ENCODE measurements around the gene ALPG.
"Not testable (repeated sequence)": the region's sequence is repeated elsewhere in the genome, so short reads cannot be mapped to it uniquely, and the experiment has no call there.

The ALPG gene

GRCh38 chr2:232369126-232369951, 37.3 kb upstream of the ALPG start:
- Histone ChIP-seq H3K27me3 (ENCODE audit: insufficient read depth, poor library complexity, severe bottlenecking) (no peaks in the 10 kb centered on the region), H3K4me1 (ENCODE audit: insufficient read depth, poor library complexity, severe bottlenecking) (no peaks in the 10 kb centered on the region), H3K36me3 (ENCODE audit: low read depth) (no peaks in the 10 kb centered on the region), H3K9me3 (ENCODE audit: severe bottlenecking) (no peaks in the 10 kb centered on the region), H3K4me3 (ENCODE audit: severe bottlenecking) (no peak overlapping the region), H3K27ac (ENCODE audit: poor library complexity, severe bottlenecking) (no peak overlapping the region)
- no peak for TF ChIP-seq CTCF (IDR thresholded peaks at IDR 0.05; ENCODE audit: poor library complexity, severe bottlenecking)
- DNase-seq (ENCODE audit: low spot score) (peak; percentile 35), ATAC-seq (ENCODE audit: low read depth) (no peak)

DNA sequence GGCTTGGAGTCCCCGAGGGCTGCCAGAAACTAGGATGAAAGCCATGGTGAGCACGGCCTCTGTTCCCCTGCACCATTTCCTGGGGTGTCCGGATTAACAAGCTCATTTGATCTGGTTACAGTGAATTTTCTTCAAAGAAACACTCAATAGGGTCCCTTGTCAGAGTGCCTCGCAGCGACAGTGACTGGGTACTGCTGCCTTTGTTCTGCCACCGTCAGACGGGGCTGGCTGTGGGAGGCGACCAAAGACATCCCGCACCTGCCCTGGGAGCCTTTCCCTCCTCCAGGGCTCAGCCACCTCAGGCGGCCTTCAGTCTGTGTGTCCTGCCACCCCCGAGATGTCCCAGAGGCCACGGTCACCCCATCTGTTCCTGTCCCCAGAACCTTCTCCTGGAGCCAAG, 36.6 kb upstream of the ALPG start:
- H3K27me3 ChIP-seq (ENCODE audit: insufficient read depth, poor library complexity, severe bottlenecking); H3K9me3 ChIP-seq (ENCODE audit: severe bottlenecking); ATAC-seq (ENCODE audit: low read depth); DNase-seq (ENCODE audit: low spot score); H3K4me1 ChIP-seq (ENCODE audit: insufficient read depth, poor library complexity, severe bottlenecking); H3K36me3 ChIP-seq (ENCODE audit: low read depth); H3K27ac ChIP-seq (ENCODE audit: poor library complexity, severe bottlenecking); H3K4me3 ChIP-seq (ENCODE audit: severe bottlenecking): not testable (repeated sequence)

- Histone ChIP-seq H3K27ac (ENCODE audit: poor library complexity, severe bottlenecking) (no peak overlapping the region), H3K36me3 (ENCODE audit: low read depth) (no peaks in the 10 kb centered on the region), H3K27me3 (ENCODE audit: insufficient read depth, poor library complexity, severe bottlenecking) (no peaks in the 10 kb centered on the region), H3K4me3 (ENCODE audit: severe bottlenecking) (no peak overlapping the region), H3K9me3 (ENCODE audit: severe bottlenecking) (no peaks in the 10 kb centered on the region), H3K4me1 (ENCODE audit: insufficient read depth, poor library complexity, severe bottlenecking) (no peaks in the 10 kb centered on the region)
- TF ChIP-seq CTCF (IDR thresholded peaks at IDR 0.05; ENCODE audit: poor library complexity, severe bottlenecking) = no peak
- DNase-seq (ENCODE audit: low spot score) (peak; percentile 36), ATAC-seq (ENCODE audit: low read depth) (peak; percentile 48; the same call in 2 of the 3 replicates)
Observed at GRCh38 chr2:232372231-232373208, 34.1 kb upstream of the ALPG start.

DNA sequence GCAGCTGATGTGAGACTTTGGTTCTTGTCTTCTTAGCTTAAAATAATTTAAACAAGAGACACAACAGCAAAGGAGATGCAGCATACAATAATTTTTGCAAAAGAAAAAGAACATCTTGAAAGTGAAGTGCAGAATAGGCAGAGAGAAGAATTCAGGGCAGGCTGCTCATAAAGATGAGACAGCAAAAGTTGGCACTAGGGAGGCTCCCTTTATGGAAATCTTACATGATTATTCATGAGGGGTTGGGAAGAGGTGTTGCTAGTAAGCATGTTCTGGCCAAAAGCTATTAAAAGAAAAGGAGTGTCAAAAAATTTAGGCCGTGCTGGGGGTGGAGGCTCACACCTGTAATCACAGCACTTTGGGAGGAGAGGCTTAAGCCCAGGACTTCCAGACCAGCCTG, 32.3 kb upstream of the ALPG start:
- H3K27me3 ChIP-seq (ENCODE audit: insufficient read depth, poor library complexity, severe bottlenecking) = no peaks in the 10 kb centered on the region
- H3K9me3 ChIP-seq (ENCODE audit: severe bottlenecking) = no peaks in the 10 kb centered on the region
- H3K27ac ChIP-seq (ENCODE audit: poor library complexity, severe bottlenecking) = no peak overlapping the region
- TF ChIP-seq CTCF (IDR thresholded peaks at IDR 0.05; ENCODE audit: poor library complexity, severe bottlenecking) = no peak
- peaks cover 4% of the 10 kb centered on the region for H3K4me1 ChIP-seq (ENCODE audit: insufficient read depth, poor library complexity, severe bottlenecking)
- ATAC-seq (ENCODE audit: low read depth) (no peak), DNase-seq (ENCODE audit: low spot score) (no peak)
- no peak overlapping the region for H3K4me3 ChIP-seq (ENCODE audit: severe bottlenecking)
- H3K36me3 ChIP-seq (ENCODE audit: low read depth) = no peaks in the 10 kb centered on the region

DNA sequence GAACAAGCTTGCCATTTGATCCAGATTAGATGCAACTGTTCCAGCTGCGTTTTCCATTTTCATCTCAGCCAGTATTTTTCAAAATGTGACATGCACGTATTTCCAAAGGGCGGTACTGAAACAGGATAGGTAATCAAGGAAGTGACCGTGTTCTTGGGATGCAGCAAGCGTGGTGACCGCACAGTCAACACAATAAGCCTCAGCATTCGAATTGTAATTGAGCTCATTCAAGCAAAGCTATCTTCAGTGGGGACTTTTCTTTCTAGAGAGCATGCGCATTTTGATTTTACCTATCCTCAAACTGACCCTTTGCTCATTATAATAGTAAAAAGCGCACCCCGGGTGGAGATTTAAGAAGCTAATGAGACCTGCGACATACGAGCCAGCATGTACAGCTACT, 31.5 kb upstream of the ALPG start:
- DNase-seq (ENCODE audit: low spot score) (peak; percentile 9), ATAC-seq (ENCODE audit: low read depth) (no peak)
- H3K27ac ChIP-seq (ENCODE audit: poor library complexity, severe bottlenecking) = no peak overlapping the region
- no peak for TF ChIP-seq CTCF (IDR thresholded peaks at IDR 0.05; ENCODE audit: poor library complexity, severe bottlenecking)
- no peaks in the 10 kb centered on the region for H3K9me3 ChIP-seq (ENCODE audit: severe bottlenecking)
- H3K36me3 ChIP-seq (ENCODE audit: low read depth) = no peaks in the 10 kb centered on the region
- H3K27me3 ChIP-seq (ENCODE audit: insufficient read depth, poor library complexity, severe bottlenecking) = no peaks in the 10 kb centered on the region
- H3K4me1 ChIP-seq (ENCODE audit: insufficient read depth, poor library complexity, severe bottlenecking) = peaks cover 4% of the 10 kb centered on the region
- H3K4me3 ChIP-seq (ENCODE audit: severe bottlenecking) = no peak overlapping the region

All from RWPE2 (cell line).